HL-60 (cell line): ENCODE measurements around the gene NKAPD1.

Source experiments
- DNase-seq, 2 experiments: peaks; one replicate each; pipeline ENCODE4 v3.0.0-alpha.2; 2010 to 2020; ENCODE audit warnings: low read depth in 1 of 2, low spot score in 1 of 2
- H3K27ac ChIP-seq: fragments of 250-450 bp; sonication (Bioruptor Pico); replicated peaks from 2 replicates; pipeline ENCODE4 v1.5.1; 2020; ENCODE audit warnings: mild to moderate bottlenecking, moderate library complexity
- H3K27me3 ChIP-seq: fragments of 250-450 bp; sonication (Bioruptor Pico); 2 replicates; pipeline ENCODE4 v1.5.1; 2021; ENCODE audit warnings: mild to moderate bottlenecking, moderate library complexity; ENCODE audit not compliant: insufficient read depth, poor library complexity, severe bottlenecking
- H3K4me3 ChIP-seq: replicated peaks from 2 replicates; pipeline ENCODE4 v1.5.1; 2011; ENCODE audit warnings: mild to moderate bottlenecking, control low read depth, low read length; ENCODE audit not compliant: insufficient read depth
- CTCF ChIP-seq: IDR thresholded peaks from one replicate; pipeline ENCODE4 v1.5.1; 2011; ENCODE audit warnings: low read length, control low read depth, inconsistent platforms; ENCODE audit not compliant: insufficient read depth
- GABPA ChIP-seq: IDR thresholded peaks from 2 replicates; pipeline ENCODE4 v1.6.1; 2012; ENCODE audit warnings: low read depth
- POLR2AphosphoS5 ChIP-seq: IDR thresholded peaks from 2 replicates; pipeline ENCODE4 v1.6.1; 2012; ENCODE audit warnings: low read depth
- REST ChIP-seq: IDR thresholded peaks from 2 replicates; pipeline ENCODE4 v1.6.1; 2012; ENCODE audit warnings: low read depth; ENCODE audit not compliant: insufficient replicate concordance
- SPI1 ChIP-seq: IDR thresholded peaks from 2 replicates; pipeline ENCODE4 v1.6.1; 2012; ENCODE audit warnings: low read depth, mild to moderate bottlenecking, borderline replicate concordance

NKAPD1 gene

GRCh38 chr11:112062923-112063322 is 11.2 kb upstream of the NKAPD1 start:
- TF ChIP-seq CTCF (no peak), SPI1 (no peak), POLR2AphosphoS5 (no peak), REST (no peak), GABPA (no peak)
- Histone ChIP-seq H3K27me3 (no peaks in the 10 kb centered on the region), H3K27ac (no peak overlapping the region), H3K4me3 (no peak overlapping the region)
- DNase-seq, result no peak

- Histone ChIP-seq H3K27me3 (no peaks in the 10 kb centered on the region), H3K27ac (no peak overlapping the region; the same call in 1 of the 2 replicates), H3K4me3 (no peak overlapping the region)
- TF ChIP-seq SPI1 (no peak), POLR2AphosphoS5 (no peak; the same call in 1 of the 2 replicates), GABPA (no peak)
- no peak for DNase-seq
These were observed 8.6 kb downstream of the NKAPD1 start for GRCh38 chr11:112082729-112083128.

- TF ChIP-seq POLR2AphosphoS5 (peak; percentile 72), CTCF (no peak)
- H3K27me3 ChIP-seq, result no peaks in the 10 kb centered on the region
- H3K4me3 ChIP-seq, result peak overlapping the region; percentile 78
- peak overlapping the region; percentile 78 for H3K27ac ChIP-seq
- DNase-seq, result peak in 1 of 2 experiments; percentile 32
These were observed 11.8 kb downstream of the NKAPD1 start for GRCh38 chr11:112085822-112086421.

GRCh38 chr11:112086422-112087191 is 12.5 kb downstream of the NKAPD1 start, which contains the start of the genes SDHD and TIMM8B:
Gene SDHD (plus strand): TSS chr11:112086873. CDS start chr11:112086908, 35 bp downstream.
Gene TIMM8B (minus strand): TSS chr11:112086756. CDS start chr11:112086723, 33 bp downstream.
- peak within 1 kb of the TSS; percentile 78 for H3K27ac ChIP-seq
- H3K27me3 ChIP-seq, result no peaks in the 10 kb centered on the region
- DNase-seq, result peak; percentile 91 to 97
- TF ChIP-seq GABPA (peak; percentile 94), SPI1 (peak; percentile 89; the same call in 1 of the 2 replicates), REST (peak; percentile 63), POLR2AphosphoS5 (peak; percentile 83), CTCF (no peak)
- H3K4me3 ChIP-seq, result peak within 1 kb of the TSS; percentile 78
